GM19193 (cell line): ENCODE results near the gene EMILIN3.

Experiments used
- POLR2A ChIP-seq: IDR thresholded peaks from 4 replicates; pipeline ENCODE4 v1.6.1; 2011; ENCODE audit not compliant: insufficient read depth, insufficient read length; ENCODE audit errors: extremely low read depth

Gene EMILIN3

DNA sequence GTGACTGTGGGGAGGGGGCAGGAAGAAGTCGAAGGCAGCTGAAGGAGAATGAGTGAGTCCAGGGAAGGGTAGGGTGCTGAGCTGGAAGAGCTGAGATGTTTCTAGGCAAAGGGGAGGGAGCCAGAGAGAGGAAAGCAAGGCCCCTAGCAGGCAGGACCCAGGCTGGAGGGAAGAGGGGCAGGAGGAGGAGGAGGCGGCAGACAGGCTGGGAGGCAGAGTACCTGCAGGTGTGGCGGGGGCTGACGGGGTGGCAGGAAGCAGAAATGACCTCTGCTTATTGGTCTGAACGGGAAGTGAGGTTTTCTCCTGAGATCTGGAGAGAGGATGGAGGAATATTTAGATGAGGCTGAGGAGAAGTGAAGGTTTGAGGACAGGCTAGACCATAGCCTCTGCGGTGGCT lies 10.7 kb upstream of the EMILIN3 start:
- no peak for TF ChIP-seq POLR2A

DNA sequence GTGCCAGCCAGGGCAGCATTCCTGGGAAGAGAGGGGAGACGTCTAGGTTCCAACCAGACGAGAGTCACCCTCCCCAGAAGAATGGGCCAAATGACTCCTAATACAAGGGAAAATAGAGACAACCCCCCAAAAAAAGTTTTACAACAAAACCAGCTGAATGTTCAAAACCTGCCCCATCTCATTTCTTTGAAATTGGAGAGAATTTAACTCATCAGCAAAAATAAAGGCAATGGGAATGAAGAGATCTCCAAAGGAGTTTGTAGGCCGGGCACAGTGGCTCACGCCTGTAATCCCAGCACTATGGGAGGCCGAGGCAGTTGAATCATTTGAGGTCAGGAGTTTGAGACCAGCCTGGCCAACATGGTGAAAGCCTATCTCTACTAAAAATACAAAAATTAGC lies 9.7 kb upstream of the EMILIN3 start:
- TF ChIP-seq POLR2A: no peak

DNA sequence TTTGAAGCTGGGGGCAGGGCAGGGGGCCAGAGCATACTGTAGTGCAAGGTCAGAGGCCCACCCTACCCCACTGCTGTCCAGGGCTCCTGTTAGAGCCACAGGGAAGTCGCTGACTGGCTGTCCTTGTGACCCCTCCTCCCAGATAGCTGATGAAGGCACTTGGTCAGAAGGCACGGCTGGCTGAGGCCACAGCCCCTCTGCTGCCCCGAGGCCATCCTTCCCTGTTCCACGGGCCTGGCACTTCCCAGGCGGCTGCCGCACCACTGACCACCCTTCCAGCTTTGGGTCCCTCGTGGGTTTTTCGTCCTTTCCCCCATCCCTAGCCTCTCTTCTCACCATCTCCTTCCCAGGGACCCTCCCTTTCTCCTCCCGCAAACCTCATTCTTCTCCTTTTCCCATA lies 9.2 kb upstream of the EMILIN3 start:
- no peak for TF ChIP-seq POLR2A

DNA sequence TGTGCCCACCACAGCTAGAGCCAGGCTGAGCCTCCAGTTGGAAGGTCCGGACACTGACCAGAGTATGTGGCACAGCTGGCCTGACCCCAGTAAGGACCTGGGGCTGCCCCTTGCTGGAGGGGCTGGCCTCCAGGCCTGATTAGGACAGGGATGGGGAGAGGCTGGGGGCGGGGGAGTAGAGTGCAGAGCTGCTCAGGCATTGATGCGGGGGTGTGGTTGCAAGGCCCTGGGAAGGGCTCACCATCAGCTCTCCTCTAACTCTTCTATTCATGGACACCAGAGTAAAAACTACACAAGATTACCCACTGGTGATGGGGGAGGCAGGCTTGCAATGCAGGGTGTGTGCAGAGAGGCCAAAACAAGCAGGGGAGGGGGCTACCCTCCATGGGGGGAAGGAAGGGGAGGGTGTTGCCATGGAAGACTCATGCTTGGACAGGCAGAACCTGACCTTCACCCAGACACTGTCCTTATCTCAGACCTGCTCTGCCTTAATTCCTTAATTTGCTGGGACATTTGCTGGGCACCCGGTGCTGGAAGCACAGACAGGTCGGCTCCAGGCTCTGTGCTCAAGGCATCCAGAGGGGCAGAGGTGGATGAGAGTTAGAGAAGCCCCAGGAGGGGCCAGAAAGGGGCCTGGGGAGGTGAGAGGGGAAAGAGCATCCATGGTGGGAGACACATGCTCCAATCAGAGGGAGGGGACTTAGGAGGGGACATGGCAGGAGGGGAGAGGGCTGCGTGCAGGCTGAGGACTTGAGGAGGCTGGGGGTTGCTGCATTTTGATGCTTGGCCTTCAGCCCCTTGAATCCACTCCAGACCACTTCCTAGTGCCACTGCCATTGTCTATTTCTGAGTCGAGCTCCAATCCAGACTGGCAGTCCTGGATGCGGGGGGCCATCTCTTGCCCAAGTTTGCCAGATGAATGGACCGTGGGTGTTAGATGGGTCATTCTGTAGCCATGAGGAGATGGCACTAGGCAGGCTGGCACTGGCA lies 7.6 kb upstream of the EMILIN3 start:
- TF ChIP-seq POLR2A: no peak

DNA sequence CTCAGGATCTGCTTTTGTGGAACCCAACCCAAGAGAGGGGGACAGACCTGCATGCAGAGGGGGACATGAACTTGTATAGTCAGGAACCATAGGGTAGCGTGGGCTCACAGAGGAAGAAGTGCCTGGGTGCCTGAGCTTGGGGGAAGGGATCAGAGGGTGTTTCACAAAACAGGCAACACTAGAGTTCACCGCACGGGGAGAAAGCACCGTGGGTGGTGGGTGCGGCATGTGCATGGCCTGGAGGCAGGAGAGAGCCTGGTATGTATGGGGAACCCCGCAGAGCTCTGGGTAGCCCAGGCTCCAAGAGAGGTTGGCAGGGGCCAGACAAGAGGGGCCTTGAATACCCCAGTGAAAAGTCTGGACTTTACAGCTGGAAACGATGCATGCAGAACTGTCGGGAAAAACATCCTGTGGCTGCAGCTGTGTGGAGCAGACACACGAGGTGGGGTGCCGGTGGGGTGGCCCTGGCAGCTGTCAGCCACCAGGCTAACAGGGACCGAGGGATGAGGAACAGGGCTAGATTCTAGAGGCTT lies 6.7 kb upstream of the EMILIN3 start:
- no peak for TF ChIP-seq POLR2A

DNA sequence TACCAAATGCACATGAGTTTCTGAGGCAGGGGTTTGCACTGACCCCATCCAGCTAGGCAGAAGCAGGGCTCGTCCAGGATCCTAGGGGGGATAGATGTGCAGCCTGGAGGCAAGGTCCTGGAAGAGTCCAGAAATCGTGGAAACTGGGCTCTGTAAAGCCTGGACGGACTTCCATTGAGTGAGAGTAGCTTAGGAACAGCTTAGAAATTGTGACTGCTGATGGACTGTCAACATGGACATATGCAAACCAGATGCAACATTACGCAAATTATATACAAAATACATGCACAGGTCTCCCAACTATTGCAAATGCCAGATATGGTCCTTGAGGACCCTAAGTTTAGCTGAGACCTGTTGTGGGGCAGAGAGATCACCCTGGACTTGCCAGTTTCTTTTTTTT lies 4.8 kb upstream of the EMILIN3 start:
- no peak for TF ChIP-seq POLR2A

DNA sequence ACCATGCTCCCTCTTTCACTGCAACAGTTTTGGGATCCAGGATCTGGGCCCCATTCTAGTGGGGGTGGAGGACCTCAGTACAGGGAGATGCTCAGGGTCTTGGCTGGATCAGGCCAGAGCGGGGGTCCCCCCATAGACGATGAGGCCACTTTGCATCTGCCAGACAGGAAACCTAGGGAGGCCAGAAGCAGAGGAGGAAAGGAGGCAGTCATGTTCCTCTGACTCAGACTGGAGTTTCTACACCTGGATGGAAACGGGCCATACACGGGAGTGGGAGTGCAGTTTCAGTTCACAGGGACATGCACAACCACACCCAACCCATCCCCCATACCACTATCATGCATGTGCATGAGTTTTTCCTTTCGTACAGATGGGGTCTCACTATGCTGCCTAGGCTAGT lies 3.6 kb upstream of the EMILIN3 start:
- TF ChIP-seq POLR2A: no peak

DNA sequence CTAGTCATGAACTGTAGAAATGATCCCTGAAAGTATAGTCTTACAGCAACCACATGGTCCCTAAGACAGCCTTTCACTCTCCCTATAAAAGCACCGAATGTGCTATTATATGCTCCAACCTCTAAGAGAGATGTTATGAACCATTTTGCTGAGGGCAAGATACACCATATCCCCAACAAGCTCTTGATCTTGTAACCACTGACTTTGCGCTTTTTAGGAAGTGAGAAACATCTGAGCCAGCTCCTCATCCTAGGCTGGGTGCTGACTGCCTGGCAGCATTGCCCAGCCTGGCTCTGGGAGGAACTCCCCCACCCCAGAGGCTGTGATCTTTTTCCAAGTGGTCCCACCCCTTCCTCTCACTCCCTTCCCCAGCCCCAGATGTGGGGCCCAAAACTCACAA lies 3.1 kb upstream of the EMILIN3 start:
- no peak for TF ChIP-seq POLR2A

DNA sequence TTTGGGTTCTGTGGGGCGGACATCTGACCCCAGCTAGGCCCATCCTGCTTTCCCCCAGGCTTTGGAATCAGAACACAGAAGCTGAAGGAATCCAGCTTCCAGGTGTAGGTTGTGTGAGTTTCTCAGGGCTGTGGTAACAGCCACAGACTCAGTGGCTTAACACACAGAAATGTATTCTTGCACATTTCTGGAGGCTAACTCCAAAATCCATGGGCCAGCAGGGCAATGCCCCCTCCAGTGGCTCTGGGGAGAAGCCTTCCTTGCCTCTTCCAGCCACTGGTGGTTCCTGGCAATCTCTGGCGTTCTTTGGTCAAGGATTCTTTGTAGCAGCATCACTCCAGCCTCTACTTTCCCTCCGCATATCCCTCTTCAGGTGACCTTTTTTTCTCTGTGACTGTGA lies 1.3 kb upstream of the EMILIN3 start:
- no peak for TF ChIP-seq POLR2A

DNA sequence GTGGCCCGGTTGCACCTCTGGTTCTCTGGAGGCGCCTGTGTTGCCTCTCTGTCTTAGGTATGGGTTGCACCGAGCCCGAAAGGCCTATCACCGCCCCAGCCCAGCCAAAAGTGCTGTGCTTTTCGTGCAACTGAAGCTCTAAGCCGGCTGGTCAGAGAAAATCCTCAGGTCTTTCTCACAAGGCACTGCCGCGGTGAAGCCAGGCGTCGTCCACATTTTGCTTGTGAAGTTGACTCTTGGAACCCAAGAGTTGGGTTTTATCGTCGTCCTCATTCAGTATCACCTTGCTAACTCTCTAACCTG lies 726 bp upstream of the EMILIN3 start:
- no peak for TF ChIP-seq POLR2A

DNA sequence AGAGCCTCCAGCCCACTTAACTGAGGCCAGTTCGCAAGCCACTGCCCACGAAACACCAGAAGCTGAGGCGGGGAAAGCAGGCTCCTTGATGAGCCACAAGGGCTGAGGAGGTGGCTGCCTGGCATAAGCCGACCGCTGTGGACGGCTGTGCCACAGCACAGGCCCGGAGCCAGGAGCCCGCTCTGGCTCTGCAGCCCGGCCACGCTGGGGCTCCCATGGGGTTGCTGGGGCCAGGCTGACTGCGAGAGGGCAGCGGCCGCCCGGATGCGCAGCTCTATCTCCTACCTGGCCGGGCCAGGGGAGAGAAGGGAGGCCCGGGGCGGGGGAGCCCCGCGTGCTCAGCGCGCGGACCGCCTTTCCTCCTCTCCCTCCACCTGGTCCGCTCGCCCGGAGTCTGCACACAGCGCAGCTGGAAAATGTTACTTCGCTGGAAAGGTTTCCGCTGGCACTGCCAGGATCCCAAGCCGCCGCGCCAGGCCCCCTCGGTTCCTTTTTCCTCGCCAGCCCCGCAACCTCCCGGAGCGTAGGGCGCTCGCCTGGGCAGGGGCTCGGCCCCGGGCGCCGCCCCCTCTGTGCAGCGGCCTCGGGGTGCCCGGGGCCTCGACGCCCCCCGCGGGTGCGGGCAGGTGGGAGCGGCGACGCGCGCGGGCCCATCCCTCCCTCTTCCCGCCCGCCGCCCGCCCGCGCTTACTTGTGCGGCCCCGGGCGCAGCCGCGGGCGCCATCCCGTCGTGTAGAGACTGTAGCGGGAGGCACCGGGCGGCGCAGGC lies 657 bp downstream of the EMILIN3 start:
- no peak for TF ChIP-seq POLR2A

DNA sequence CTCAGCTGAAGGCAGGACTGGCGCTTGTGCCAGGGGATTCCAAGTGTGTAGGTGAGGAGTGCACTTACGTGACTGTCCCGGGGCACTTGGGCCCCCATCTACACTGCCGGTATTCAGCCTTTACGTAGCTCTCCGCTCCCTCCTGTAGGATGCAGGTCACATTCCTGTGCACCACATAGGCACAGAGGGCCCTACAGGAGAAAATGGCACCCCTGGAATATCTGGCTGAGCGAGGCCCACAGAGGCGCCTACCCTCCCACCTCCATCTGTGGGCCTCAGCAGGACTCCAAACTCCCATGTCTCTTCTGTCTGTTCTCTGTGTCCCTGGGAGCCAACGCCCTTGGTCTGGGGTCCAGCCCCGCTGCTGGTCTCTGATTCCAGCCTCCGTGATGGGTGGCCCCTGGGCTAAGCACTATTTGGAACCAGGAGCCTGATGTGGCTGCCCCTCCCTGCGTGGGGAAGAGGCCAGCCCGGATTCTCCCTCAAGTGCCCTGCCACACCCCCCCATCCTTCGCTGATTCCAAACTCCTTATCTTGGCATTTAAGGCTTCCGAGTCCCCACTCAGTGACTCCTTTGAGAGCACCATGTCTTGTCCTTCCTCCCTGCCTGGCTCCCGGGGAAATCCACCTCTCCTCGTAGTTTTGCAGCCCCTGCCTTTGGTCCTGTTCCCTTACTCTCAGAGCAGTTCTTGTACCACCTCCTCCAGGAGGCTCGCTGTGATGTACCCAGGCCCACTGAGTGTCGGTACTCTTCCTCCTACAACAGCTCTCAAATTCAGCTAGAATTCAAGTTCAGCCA lies 1.5 kb downstream of the EMILIN3 start:
- no peak for TF ChIP-seq POLR2A

DNA sequence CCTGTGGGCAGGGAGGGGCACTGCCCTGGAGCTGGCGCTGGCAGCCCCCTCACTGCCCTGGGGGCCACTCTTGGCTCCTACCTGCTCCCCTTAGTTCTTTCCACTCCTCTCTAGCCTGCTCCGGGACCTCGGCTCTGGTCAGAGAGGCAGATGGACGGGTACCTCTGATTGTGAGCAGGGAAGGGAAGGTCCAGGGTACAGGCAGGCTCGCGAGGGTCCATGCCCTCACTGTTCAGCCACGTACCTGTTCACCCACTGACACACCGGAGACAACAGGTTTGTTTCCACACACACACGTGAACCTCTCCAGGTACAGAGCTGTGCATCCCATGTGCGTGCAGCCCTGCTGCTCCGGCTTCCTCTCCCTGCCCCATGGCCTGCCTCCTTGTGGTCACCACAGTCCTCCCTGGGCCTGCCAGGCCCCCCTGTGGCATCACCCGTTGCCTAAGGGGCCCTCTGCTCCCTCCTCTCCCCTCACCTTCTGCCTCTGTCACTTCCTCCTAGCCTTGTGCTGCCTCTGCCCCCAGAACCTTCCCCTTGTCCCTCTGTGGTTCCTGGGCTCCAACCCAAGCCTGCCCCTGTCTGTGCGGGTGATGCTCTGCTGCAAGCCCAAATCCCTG lies 2.3 kb downstream of the EMILIN3 start:
- TF ChIP-seq POLR2A: no peak

DNA sequence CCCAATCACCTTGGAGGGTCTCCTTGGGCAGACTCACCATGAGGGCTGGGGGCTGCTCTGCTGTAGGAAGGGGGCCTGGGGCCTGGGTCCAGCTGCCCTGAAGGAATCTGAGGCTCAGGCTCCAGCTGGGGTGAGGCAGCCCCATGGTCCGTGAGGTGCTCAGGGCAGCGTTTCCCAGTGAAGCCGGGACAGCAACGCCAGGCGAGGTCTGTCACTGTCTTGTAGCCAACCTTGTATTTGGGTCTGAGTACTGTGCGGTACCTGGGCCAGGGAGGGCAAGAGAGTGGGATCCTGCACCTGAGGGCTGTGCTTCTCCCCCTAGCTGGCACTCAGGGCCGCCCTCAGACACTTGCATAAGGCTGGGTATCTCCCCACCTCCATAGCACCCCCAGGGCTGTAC lies 3.0 kb downstream of the EMILIN3 start:
- TF ChIP-seq POLR2A: no peak

DNA sequence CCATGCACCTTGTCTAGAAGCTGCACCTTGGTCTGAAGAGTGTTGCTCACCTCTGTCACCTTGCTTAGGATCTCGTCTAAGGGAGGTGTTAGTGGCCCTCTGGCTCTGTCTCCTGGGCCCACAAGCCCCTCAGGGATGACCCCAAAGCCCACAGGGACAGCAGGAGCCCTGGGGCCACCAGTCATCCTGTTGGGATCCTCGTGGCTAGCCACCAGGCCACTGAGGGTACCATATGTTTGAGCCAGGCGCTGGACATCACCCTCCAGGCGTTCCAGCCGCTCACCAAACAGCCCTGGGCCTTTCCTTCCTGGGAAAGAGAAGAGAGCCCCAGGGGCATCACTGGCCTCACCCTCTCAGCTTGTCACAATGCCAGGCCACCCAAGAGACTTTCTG lies 3.9 kb downstream of the EMILIN3 start:
- no peak for TF ChIP-seq POLR2A
